Hepatocyte (in vitro differentiated cells): Measurements from ENCODE around the gene MRNIP. TPM values are rescaled to one million over a fixed set of nuclear protein-coding genes. Genes with fewer than 3 reads are reported as not detected.

Experiments used
- DNase-seq: peaks from one replicate; pipeline ENCODE4 v3.0.0-alpha.2; 2016; ENCODE audit warnings: low spot score
- H2AFZ ChIP-seq: fragments of 200-600 bp; sonication (generic); 2 replicates; pipeline ENCODE4 v1.6.0; 2016; ENCODE audit warnings: antibody characterized with exemption, mild to moderate bottlenecking
- H3K27ac ChIP-seq: fragments of 200-600 bp; sonication (generic); 2 replicates; pipeline ENCODE4 v1.5.1; 2016; ENCODE audit warnings: mild to moderate bottlenecking
- H3K27me3 ChIP-seq: fragments of 200-600 bp; sonication (generic); 2 replicates; pipeline ENCODE4 v1.6.1; 2016
- H3K36me3 ChIP-seq: fragments of 200-600 bp; sonication (generic); replicated peaks from 2 replicates; pipeline ENCODE4 v1.5.1; 2016; ENCODE audit warnings: low read depth; ENCODE audit not compliant: insufficient read depth
- H3K4me1 ChIP-seq: fragments of 200-600 bp; sonication (generic); 2 replicates; pipeline ENCODE4 v1.5.1; 2016; ENCODE audit warnings: mild to moderate bottlenecking, moderate library complexity; ENCODE audit not compliant: insufficient read depth
- H3K4me2 ChIP-seq: fragments of 200-600 bp; sonication (generic); 2 replicates; pipeline ENCODE4 v1.6.0; 2016
- H3K4me3 ChIP-seq: fragments of 200-600 bp; sonication (generic); 2 replicates; pipeline ENCODE4 v1.5.1; 2016; ENCODE audit warnings: mild to moderate bottlenecking
- H3K79me2 ChIP-seq: fragments of 200-600 bp; sonication (generic); 2 replicates; pipeline ENCODE4 v1.6.0; 2017; ENCODE audit warnings: mild to moderate bottlenecking
- H3K9me2 ChIP-seq: fragments of 200-600 bp; sonication (generic); replicated peaks from 2 replicates; pipeline ENCODE4 v1.6.0; 2017; ENCODE audit warnings: mild to moderate bottlenecking; ENCODE audit not compliant: insufficient read depth
- H3K9me3 ChIP-seq: fragments of 200-600 bp; sonication (generic); 2 replicates; pipeline ENCODE4 v1.5.1; 2016; ENCODE audit warnings: low read depth, mild to moderate bottlenecking
- H4K20me1 ChIP-seq: fragments of 200-600 bp; sonication (generic); 2 replicates; pipeline ENCODE4 v1.6.0; 2016; ENCODE audit warnings: mild to moderate bottlenecking; ENCODE audit not compliant: insufficient read depth, poor library complexity, severe bottlenecking
- EZH2 ChIP-seq: fragments of 200-600 bp; sonication (generic); IDR thresholded peaks from 2 replicates; pipeline ENCODE4 v1.6.1; 2016; ENCODE audit warnings: antibody characterized with exemption, mild to moderate bottlenecking, borderline replicate concordance
- EZH2phosphoT487 ChIP-seq: fragments of 200-600 bp; sonication (generic); IDR thresholded peaks from one replicate; pipeline ENCODE4 v1.6.1; 2018; ENCODE audit warnings: antibody characterized with exemption, mild to moderate bottlenecking, low read depth, moderate library complexity; ENCODE audit not compliant: unreplicated experiment, severe bottlenecking
- WGBS: methylation state at CpG from one replicate; pipeline ENCODE4 v1.1.6; 2016; ENCODE audit warnings: low lambda C conversion rate; ENCODE audit errors: missing lambda C conversion rate; 5-methylcytosine and 5-hydroxymethylcytosine counted together
- polyA plus RNA-seq: library from polyadenylated mRNA; unstranded; fragments of >200 nt; fragmentation: Nextera tagmentation; extraction: Ambion mirVana; gene quantifications from 2 replicates; pipeline ENCODE4 v1.2.1, GENCODE V29; 2016
- total RNA-seq: library from RNA; depleted of rRNA; stranded (reverse); fragments of >200 nt; gene quantifications from 2 replicates; pipeline ENCODE4 v1.2.3, GENCODE V29; 2014
- TF ChIP-seq, protein P1 (sequence below): fragments of 200-600 bp; sonication (generic); IDR thresholded peaks from 2 replicates; pipeline ENCODE4 v1.5.1; 2016; ENCODE audit warnings: antibody characterized with exemption, mild to moderate bottlenecking; ENCODE audit not compliant: poor library complexity

MRNIP gene
- total and polyA plus RNA-seq, 2 experiments from 2014 or later = 21.2 to 28.5 TPM

GRCh38 chr5:179868541-179868940, 9.9 kb upstream of the MRNIP start:
- Histone ChIP-seq H4K20me1 (no peaks in the 10 kb centered on the region), H3K27ac (no peak overlapping the region), H3K79me2 (no peaks in the 10 kb centered on the region), H3K4me2 (no peak overlapping the region), H3K27me3 (no peaks in the 10 kb centered on the region), H3K4me3 (no peak overlapping the region), H3K4me1 (no peaks in the 10 kb centered on the region), H3K9me2 (no peaks in the 10 kb centered on the region), H2AFZ (no peak overlapping the region), H3K9me3 (no peaks in the 10 kb centered on the region), H3K36me3 (no peaks in the 10 kb centered on the region)
- no peak for DNase-seq
- 98% methylated on average over 14 of the region's 14 CpGs for WGBS
- TF ChIP-seq EZH2phosphoT487 (no peak), EZH2 (no peak)
- TF ChIP-seq, protein P1, sequence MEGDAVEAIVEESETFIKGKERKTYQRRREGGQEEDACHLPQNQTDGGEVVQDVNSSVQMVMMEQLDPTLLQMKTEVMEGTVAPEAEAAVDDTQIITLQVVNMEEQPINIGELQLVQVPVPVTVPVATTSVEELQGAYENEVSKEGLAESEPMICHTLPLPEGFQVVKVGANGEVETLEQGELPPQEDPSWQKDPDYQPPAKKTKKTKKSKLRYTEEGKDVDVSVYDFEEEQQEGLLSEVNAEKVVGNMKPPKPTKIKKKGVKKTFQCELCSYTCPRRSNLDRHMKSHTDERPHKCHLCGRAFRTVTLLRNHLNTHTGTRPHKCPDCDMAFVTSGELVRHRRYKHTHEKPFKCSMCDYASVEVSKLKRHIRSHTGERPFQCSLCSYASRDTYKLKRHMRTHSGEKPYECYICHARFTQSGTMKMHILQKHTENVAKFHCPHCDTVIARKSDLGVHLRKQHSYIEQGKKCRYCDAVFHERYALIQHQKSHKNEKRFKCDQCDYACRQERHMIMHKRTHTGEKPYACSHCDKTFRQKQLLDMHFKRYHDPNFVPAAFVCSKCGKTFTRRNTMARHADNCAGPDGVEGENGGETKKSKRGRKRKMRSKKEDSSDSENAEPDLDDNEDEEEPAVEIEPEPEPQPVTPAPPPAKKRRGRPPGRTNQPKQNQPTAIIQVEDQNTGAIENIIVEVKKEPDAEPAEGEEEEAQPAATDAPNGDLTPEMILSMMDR = no peak

DNA sequence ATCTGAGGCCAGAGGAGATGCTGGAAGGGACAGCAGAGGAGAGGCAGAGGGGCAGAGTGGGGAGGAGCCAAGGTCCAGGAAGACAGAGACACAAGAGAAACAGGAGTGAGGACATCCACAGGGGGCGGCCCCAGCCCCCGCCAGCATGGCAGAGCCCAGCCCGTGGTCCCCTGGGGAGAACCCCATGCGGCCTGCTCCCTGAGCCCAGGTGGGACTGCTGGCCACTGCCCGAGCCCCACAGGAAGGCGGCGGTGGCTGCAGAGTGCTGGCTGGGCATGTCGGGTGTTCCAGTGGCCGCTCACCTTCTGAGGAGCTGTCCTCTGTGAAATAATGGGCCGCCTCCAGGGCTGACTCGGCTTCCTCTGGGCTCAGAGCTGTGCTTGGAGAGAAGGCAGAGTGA, 8.9 kb upstream of the MRNIP start:
- H3K79me2 ChIP-seq = no peaks in the 10 kb centered on the region
- DNase-seq = no peak
- no peaks in the 10 kb centered on the region for H3K9me2 ChIP-seq
- no peak overlapping the region for H2AFZ ChIP-seq
- no peaks in the 10 kb centered on the region for H4K20me1 ChIP-seq
- no peak overlapping the region for H3K4me3 ChIP-seq
- no peaks in the 10 kb centered on the region for H3K36me3 ChIP-seq
- 92% methylated on average over 11 of the region's 11 CpGs for WGBS
- no peak overlapping the region for H3K27ac ChIP-seq
- no peaks in the 10 kb centered on the region for H3K27me3 ChIP-seq
- TF ChIP-seq EZH2phosphoT487 (no peak), EZH2 (no peak)
- TF ChIP-seq, protein P1 = no peak
- H3K4me2 ChIP-seq = no peak overlapping the region
- no peaks in the 10 kb centered on the region for H3K9me3 ChIP-seq
- no peaks in the 10 kb centered on the region for H3K4me1 ChIP-seq

DNA sequence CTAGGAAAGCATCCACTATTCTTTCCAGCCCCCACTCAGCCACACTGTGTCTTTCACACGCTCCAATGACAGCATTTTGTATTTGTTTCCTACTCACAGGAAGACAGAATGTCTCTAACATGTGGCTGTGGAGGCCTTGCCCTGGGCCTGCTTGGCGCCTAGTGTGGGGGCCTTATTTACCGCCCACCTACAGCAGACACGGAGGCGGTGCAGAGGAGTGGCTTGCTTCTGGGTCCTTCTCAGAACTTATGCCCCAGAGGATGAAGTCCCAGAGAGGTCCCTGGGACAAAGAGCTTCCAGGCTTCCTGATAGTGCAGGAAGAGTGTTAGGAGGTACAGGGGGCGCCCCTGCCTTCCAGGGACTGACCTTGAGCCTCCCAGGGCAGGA, 8.5 kb upstream of the MRNIP start:
- Histone ChIP-seq H2AFZ (no peak overlapping the region), H3K27me3 (no peaks in the 10 kb centered on the region), H3K27ac (no peak overlapping the region), H3K9me3 (no peaks in the 10 kb centered on the region), H3K4me3 (no peak overlapping the region), H4K20me1 (no peaks in the 10 kb centered on the region), H3K36me3 (no peaks in the 10 kb centered on the region), H3K9me2 (no peaks in the 10 kb centered on the region), H3K4me2 (no peak overlapping the region), H3K4me1 (no peaks in the 10 kb centered on the region), H3K79me2 (no peaks in the 10 kb centered on the region)
- no peak for TF ChIP-seq EZH2phosphoT487
- TF ChIP-seq, protein P1 = no peak
- TF ChIP-seq EZH2 = no peak
- DNase-seq = no peak
- WGBS = 91% methylated on average over 6 of the region's 6 CpGs
